DOHH2 (cell line): ENCODE measurements around the gene ARL8A.

ENCODE experiments used
- CTCF ChIP-seq: fragments of 200-600 bp; sonication (generic); IDR thresholded peaks from one replicate; pipeline ENCODE4 v1.5.1; 2014; ENCODE audit warnings: antibody characterized with exemption, mild to moderate bottlenecking, low read depth, low read length; ENCODE audit not compliant: poor library complexity, severe bottlenecking
- EZH2phosphoT487 ChIP-seq: fragments of 200-600 bp; sonication (generic); IDR thresholded peaks from 2 replicates; pipeline ENCODE4 v1.6.1; 2017; ENCODE audit warnings: borderline replicate concordance, mild to moderate bottlenecking, antibody characterized with exemption, low read length, moderate library complexity, mixed read lengths

DNA sequence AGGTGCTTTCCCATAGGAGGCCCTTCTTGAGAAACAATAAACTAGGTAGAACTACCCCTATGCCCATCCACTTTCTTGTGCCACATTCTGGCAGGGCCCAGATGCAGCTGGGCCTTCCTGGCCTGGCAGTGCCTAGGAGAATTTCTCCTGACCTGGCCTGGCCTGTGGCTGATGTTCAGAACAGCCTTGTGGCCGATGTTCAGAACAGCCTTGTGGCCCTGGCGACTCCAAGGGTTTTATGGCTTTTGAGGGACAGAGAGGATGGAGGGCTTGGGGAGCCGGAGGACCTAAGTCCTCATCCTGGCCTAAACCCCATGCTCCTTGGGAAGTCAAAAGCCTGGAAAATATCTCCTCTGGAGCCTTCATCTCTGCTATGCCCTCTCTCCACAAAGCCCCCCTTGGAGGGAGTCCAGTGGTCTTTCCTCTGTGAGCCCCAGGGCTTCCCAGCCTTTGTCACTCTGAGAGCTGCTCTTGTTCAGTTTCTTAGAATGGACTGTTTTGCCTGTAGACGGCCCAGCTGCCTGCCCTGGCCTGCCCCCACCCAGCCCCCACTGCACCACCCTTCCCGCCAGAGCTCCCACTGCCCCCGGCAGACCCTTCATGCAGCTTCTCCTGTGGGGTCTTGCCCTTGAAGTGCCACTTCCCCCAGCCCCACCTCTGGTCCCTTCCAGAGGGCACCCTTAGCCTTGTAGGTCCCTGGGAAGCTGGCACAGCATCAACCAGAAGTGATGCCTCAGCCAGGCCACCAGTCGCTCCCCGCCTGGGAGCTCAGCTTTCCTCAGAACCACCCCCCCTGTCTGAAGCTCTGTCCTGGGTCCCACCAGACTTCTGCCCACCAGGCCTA lies 14.9 kb downstream of the ARL8A start:
- no peak for TF ChIP-seq CTCF
- no peak for TF ChIP-seq EZH2phosphoT487
